Neural cell (in vitro differentiated cells): ENCODE results near the gene RUNDC3A.

ENCODE experiments used
- CTCF ChIP-seq: fragments of 450-650 bp; IDR thresholded peaks from 2 replicates; pipeline ENCODE4 v1.5.1; 2014; ENCODE audit warnings: antibody characterized with exemption, mild to moderate bottlenecking, moderate library complexity; ENCODE audit not compliant: poor library complexity, severe bottlenecking
- MXI1 ChIP-seq: fragments of 450-650 bp; conservative IDR thresholded peaks from 2 replicates; pipeline ENCODE4 v1.6.1; 2014; ENCODE audit warnings: antibody characterized with exemption, mild to moderate bottlenecking; ENCODE audit not compliant: poor library complexity, severe bottlenecking

GRCh38 chr17:44314031-44314430 lies 5.6 kb downstream of the RUNDC3A start:
- no peak for TF ChIP-seq MXI1
- no peak for TF ChIP-seq CTCF
